ENCODE results near the gene ZSCAN16. TPM values are rescaled to one million over a fixed set of nuclear protein-coding genes. Genes with fewer than 3 reads are reported as not detected.
A peak's percentile ranks its signal among the peaks of the same experiment; 100 is the strongest.

The ZSCAN16 gene
- total RNA-seq, 2 donors from 2014 or later: 0.81 to 2.5 TPM

GRCh38 chr6:28160233-28160632 is 35.8 kb downstream of the ZSCAN16 start:
- ATAC-seq (ENCODE audit: insufficient number of reproducible peaks, low FRiP score, low read depth) (no peak), DNase-seq (ENCODE audit: low spot score) (no peak)
- TF ChIP-seq, protein P1, sequence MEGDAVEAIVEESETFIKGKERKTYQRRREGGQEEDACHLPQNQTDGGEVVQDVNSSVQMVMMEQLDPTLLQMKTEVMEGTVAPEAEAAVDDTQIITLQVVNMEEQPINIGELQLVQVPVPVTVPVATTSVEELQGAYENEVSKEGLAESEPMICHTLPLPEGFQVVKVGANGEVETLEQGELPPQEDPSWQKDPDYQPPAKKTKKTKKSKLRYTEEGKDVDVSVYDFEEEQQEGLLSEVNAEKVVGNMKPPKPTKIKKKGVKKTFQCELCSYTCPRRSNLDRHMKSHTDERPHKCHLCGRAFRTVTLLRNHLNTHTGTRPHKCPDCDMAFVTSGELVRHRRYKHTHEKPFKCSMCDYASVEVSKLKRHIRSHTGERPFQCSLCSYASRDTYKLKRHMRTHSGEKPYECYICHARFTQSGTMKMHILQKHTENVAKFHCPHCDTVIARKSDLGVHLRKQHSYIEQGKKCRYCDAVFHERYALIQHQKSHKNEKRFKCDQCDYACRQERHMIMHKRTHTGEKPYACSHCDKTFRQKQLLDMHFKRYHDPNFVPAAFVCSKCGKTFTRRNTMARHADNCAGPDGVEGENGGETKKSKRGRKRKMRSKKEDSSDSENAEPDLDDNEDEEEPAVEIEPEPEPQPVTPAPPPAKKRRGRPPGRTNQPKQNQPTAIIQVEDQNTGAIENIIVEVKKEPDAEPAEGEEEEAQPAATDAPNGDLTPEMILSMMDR (IDR thresholded peaks at IDR 0.05): no peak

GRCh38 chr6:28161410-28162079 is 37.1 kb downstream of the ZSCAN16 start:
- DNase-seq (ENCODE audit: low spot score): no peak
- H3K36me3 ChIP-seq: no peaks in the 10 kb centered on the region
- no peak overlapping the region for H3K27ac ChIP-seq

More at GRCh38 chr6:28160233-28160632, 35.8 kb downstream of the ZSCAN16 start:
- peaks cover 3 to 17% of the 10 kb centered on the region in 2 donors for H3K4me1 ChIP-seq (ENCODE audit: control insufficient read depth in 1 of 2, low read depth in 2 of 2)
- H3K4me3 ChIP-seq: no peak overlapping the region
- H3K27me3 ChIP-seq (replicated peaks; ENCODE audit: insufficient read depth): no peaks in the 10 kb centered on the region
- H3K9me3 ChIP-seq: no peaks in the 10 kb centered on the region
- H3K36me3 ChIP-seq: peaks cover 2% of the 10 kb centered on the region
- H3K27ac ChIP-seq: no peak overlapping the region

GRCh38 chr6:28165563-28165962 is 41.2 kb downstream of the ZSCAN16 start:
- Histone ChIP-seq H3K4me3 (no peak overlapping the region), H3K36me3 (no peaks in the 10 kb centered on the region), H3K4me1 (ENCODE audit: control insufficient read depth in 1 of 2, low read depth in 2 of 2) (peaks cover 3 to 17% of the 10 kb centered on the region in 2 donors), H3K27me3 (replicated peaks; ENCODE audit: insufficient read depth) (no peaks in the 10 kb centered on the region), H3K27ac (no peak overlapping the region), H3K9me3 (no peaks in the 10 kb centered on the region)
- DNase-seq (ENCODE audit: low spot score): no peak
- ATAC-seq (ENCODE audit: insufficient number of reproducible peaks, low FRiP score, low read depth): no peak
- TF ChIP-seq, protein P1 (IDR thresholded peaks at IDR 0.05): no peak

More at GRCh38 chr6:28161410-28162079, 37.1 kb downstream of the ZSCAN16 start:
- Histone ChIP-seq H3K4me3 (peak overlapping the region; percentile 75), H3K27me3 (replicated peaks; ENCODE audit: insufficient read depth) (no peaks in the 10 kb centered on the region), H3K9me3 (no peaks in the 10 kb centered on the region), H3K4me1 (ENCODE audit: control insufficient read depth in 1 of 2, low read depth in 2 of 2) (peaks cover 3 to 17% of the 10 kb centered on the region in 2 donors)
- ATAC-seq (ENCODE audit: insufficient number of reproducible peaks, low FRiP score, low read depth): no peak
- TF ChIP-seq, protein P1 (IDR thresholded peaks at IDR 0.05): no peak

- no peak for ATAC-seq (ENCODE audit: insufficient number of reproducible peaks, low FRiP score, low read depth)
- H3K9me3 ChIP-seq: no peaks in the 10 kb centered on the region
- no peaks in the 10 kb centered on the region for H3K27me3 ChIP-seq (replicated peaks; ENCODE audit: insufficient read depth)
- no peak overlapping the region for H3K27ac ChIP-seq
- no peak overlapping the region for H3K4me3 ChIP-seq
- no peak for DNase-seq (ENCODE audit: low spot score)
- no peaks in the 10 kb centered on the region for H3K36me3 ChIP-seq
- peaks cover under 1 to 4% of the 10 kb centered on the region in 2 donors for H3K4me1 ChIP-seq (ENCODE audit: control insufficient read depth in 1 of 2, low read depth in 2 of 2)
- TF ChIP-seq, protein P1 (IDR thresholded peaks at IDR 0.05): no peak
Measured at GRCh38 chr6:28167068-28167467, 42.7 kb downstream of the ZSCAN16 start.

DNA sequence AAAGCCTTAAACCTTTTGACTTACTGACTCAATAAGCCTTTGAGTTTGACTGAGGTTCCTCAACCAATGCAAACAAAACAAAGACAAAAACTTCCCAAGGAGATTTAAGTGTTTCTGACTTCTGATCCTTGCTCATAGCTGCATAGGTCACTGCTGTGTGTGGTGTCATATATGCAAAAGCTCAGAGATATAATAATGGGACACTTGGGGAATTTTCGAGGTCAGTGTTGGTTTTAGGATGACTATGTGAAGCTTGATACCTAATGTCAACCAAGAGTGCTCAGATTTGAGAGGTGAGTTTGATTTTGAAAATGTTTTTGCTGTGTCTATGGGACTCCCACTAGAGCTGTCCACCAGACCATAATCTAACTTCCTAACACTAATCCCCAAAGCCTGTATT is 43.5 kb downstream of the ZSCAN16 start:
- TF ChIP-seq, protein P1 (IDR thresholded peaks at IDR 0.05): no peak
- ATAC-seq (ENCODE audit: insufficient number of reproducible peaks, low FRiP score, low read depth) (no peak), DNase-seq (ENCODE audit: low spot score) (no peak)
- Histone ChIP-seq H3K27me3 (replicated peaks; ENCODE audit: insufficient read depth) (no peaks in the 10 kb centered on the region), H3K36me3 (no peaks in the 10 kb centered on the region), H3K27ac (no peak overlapping the region), H3K9me3 (no peaks in the 10 kb centered on the region), H3K4me1 (ENCODE audit: control insufficient read depth in 1 of 2, low read depth in 2 of 2) (no peaks in the 10 kb centered on the region), H3K4me3 (no peak overlapping the region)
